ENCODE results near the gene ABHD8.

The ABHD8 gene

GRCh38 chr19:17321655-17322489 is 18.6 kb upstream of the ABHD8 start:
- Histone ChIP-seq H3K27ac (ENCODE audit: low read depth, low read length, poor library complexity, severe bottlenecking) (no peak overlapping the region), H2AFZ (ENCODE audit: low read length) (no peak overlapping the region), H3F3A (ENCODE audit: insufficient read depth, low read length) (peaks cover 3% of the 10 kb centered on the region; the same call in 1 of the 2 replicates), H3K4me3 (ENCODE audit: low read depth, low read length, poor library complexity, severe bottlenecking) (no peak overlapping the region), H3K4me1 (ENCODE audit: insufficient read depth, low read length, severe bottlenecking) (no peaks in the 10 kb centered on the region), H3K79me2 (ENCODE audit: insufficient read depth, low read length) (no peaks in the 10 kb centered on the region), H3K9ac (ENCODE audit: low read length) (no peak overlapping the region), H3K4me2 (ENCODE audit: low read length) (no peak overlapping the region), H4K20me1 (ENCODE audit: insufficient read depth, low read length) (no peaks in the 10 kb centered on the region), H3K36me3 (ENCODE audit: insufficient read depth, low read length) (peaks cover 41% of the 10 kb centered on the region), H3K9me3 (ENCODE audit: low read length) (no peaks in the 10 kb centered on the region), H3K27me3 (ENCODE audit: insufficient read depth, low read length) (no peaks in the 10 kb centered on the region), H3K9me2 (ENCODE audit: low read depth, low read length) (no peaks in the 10 kb centered on the region)
- TF ChIP-seq EZH2 (IDR thresholded peaks at IDR 0.05; ENCODE audit: borderline replicate concordance, low read length) (no peak), CTCF (IDR thresholded peaks at IDR 0.05; ENCODE audit: low read length) (no peak)

GRCh38 chr19:17320435-17320834 is 17.2 kb upstream of the ABHD8 start:
- Histone ChIP-seq H3K27ac (ENCODE audit: low read depth, low read length, poor library complexity, severe bottlenecking) (no peak overlapping the region), H3K9me2 (ENCODE audit: low read depth, low read length) (no peaks in the 10 kb centered on the region), H3K27me3 (ENCODE audit: insufficient read depth, low read length) (no peaks in the 10 kb centered on the region), H3K9me3 (ENCODE audit: low read length) (no peaks in the 10 kb centered on the region), H4K20me1 (ENCODE audit: insufficient read depth, low read length) (no peaks in the 10 kb centered on the region), H3K36me3 (ENCODE audit: insufficient read depth, low read length) (peaks cover 49% of the 10 kb centered on the region), H3K4me3 (ENCODE audit: low read depth, low read length, poor library complexity, severe bottlenecking) (no peak overlapping the region), H3K79me2 (ENCODE audit: insufficient read depth, low read length) (no peaks in the 10 kb centered on the region), H3K9ac (ENCODE audit: low read length) (no peak overlapping the region), H3K4me1 (ENCODE audit: insufficient read depth, low read length, severe bottlenecking) (no peaks in the 10 kb centered on the region), H3F3A (ENCODE audit: insufficient read depth, low read length) (peaks cover 3% of the 10 kb centered on the region; the same call in 1 of the 2 replicates), H3K4me2 (ENCODE audit: low read length) (no peak overlapping the region), H2AFZ (ENCODE audit: low read length) (no peak overlapping the region)
- TF ChIP-seq EZH2 (IDR thresholded peaks at IDR 0.05; ENCODE audit: borderline replicate concordance, low read length): no peak
- TF ChIP-seq CTCF (IDR thresholded peaks at IDR 0.05; ENCODE audit: low read length): no peak

GRCh38 chr19:17319473-17320238 is 16.4 kb upstream of the ABHD8 start:
- Histone ChIP-seq H3K9me3 (ENCODE audit: low read length) (no peaks in the 10 kb centered on the region), H3K4me2 (ENCODE audit: low read length) (no peak overlapping the region), H3F3A (ENCODE audit: insufficient read depth, low read length) (peaks cover 3% of the 10 kb centered on the region; the same call in 1 of the 2 replicates), H2AFZ (ENCODE audit: low read length) (no peak overlapping the region), H3K4me1 (ENCODE audit: insufficient read depth, low read length, severe bottlenecking) (no peaks in the 10 kb centered on the region), H3K4me3 (ENCODE audit: low read depth, low read length, poor library complexity, severe bottlenecking) (no peak overlapping the region), H3K27me3 (ENCODE audit: insufficient read depth, low read length) (no peaks in the 10 kb centered on the region), H3K36me3 (ENCODE audit: insufficient read depth, low read length) (peaks cover 54% of the 10 kb centered on the region), H4K20me1 (ENCODE audit: insufficient read depth, low read length) (no peaks in the 10 kb centered on the region), H3K79me2 (ENCODE audit: insufficient read depth, low read length) (no peaks in the 10 kb centered on the region), H3K9me2 (ENCODE audit: low read depth, low read length) (no peaks in the 10 kb centered on the region), H3K27ac (ENCODE audit: low read depth, low read length, poor library complexity, severe bottlenecking) (no peak overlapping the region), H3K9ac (ENCODE audit: low read length) (no peak overlapping the region)
- TF ChIP-seq CTCF (IDR thresholded peaks at IDR 0.05; ENCODE audit: low read length) (no peak), EZH2 (IDR thresholded peaks at IDR 0.05; ENCODE audit: borderline replicate concordance, low read length) (no peak)

All from OCI-LY1 (cell line).